ENCODE results near the gene SLC47A1. TPM values are rescaled to one million over a fixed set of nuclear protein-coding genes. Genes with fewer than 3 reads are reported as not detected.
"Not testable (repeated sequence)": the region's sequence is repeated elsewhere in the genome, so short reads cannot be mapped to it uniquely, and the experiment has no call there.

SLC47A1 gene, protein sequence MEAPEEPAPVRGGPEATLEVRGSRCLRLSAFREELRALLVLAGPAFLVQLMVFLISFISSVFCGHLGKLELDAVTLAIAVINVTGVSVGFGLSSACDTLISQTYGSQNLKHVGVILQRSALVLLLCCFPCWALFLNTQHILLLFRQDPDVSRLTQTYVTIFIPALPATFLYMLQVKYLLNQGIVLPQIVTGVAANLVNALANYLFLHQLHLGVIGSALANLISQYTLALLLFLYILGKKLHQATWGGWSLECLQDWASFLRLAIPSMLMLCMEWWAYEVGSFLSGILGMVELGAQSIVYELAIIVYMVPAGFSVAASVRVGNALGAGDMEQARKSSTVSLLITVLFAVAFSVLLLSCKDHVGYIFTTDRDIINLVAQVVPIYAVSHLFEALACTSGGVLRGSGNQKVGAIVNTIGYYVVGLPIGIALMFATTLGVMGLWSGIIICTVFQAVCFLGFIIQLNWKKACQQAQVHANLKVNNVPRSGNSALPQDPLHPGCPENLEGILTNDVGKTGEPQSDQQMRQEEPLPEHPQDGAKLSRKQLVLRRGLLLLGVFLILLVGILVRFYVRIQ
- 2.7 TPM for total RNA-seq

DNA sequence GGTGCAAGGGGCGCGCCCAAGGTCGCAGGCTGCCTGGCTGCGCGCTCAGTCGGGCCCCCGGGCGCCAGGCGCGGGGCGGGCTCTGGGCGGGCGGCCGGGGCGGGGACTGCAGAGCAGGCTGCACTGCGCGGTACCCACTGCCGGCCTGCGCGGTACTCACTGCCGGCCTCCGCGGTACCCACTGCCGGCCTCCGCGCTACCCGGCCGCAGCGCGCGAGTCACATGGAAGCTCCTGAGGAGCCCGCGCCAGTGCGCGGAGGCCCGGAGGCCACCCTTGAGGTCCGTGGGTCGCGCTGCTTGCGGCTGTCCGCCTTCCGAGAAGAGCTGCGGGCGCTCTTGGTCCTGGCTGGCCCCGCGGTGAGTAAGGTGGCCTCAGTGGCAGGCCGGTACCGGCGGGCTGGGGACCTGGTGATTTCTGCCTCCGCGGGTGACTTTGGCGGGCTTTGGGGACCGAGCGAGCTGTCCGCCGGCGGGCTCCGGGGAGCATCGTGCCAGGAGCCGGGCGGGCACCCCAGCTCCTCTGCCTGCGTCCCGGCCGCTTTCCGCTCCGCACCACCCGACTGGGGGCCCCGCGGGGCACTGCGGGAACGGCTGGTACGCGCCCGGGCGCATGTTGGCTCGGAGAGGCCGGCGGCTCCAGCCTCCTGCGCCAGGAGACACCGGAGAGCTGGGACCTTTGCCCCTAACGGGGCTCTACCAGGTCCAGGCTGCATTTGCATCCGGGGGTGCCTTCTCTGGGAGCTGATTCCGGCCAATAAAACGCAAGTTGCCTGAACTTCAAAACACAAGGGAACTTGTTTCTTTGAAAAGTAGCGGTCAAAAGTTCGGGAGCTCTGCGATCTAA is at the start of gene SLC47A1:
SLC47A1 (plus strand) TSS at position 137 of the 844 bp plus-strand sequence; CDS start at position 223, 86 bp downstream.
- peak; percentile 78 for ATAC-seq

DNA sequence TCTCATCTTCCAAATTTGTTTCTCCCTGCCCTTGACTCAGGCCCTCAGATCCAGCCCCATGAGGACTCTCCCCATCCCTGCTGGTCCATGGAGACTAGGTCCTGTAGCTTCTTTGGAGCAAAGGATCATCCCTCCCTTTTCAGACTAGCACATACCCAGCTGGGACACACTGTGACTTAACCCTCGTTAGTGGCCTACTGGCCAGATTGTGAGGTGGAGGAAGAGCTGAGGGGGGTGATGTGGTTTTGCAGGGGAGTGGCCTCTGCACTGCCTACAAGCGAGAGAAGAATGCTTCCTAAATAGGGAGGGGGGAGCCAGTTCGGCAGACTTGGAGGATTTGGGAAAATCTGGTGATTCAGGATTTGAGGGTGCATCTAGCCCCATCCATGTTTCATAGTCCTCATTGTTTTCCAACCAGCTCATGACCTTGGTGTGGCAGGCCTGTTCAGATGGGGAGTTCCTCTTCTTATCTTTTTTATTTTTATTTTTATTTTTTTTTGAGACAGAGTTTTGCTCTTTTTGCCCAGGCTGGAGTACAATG is 47.8 kb upstream of the SLC47A1 start:
- no peak for ATAC-seq

DNA sequence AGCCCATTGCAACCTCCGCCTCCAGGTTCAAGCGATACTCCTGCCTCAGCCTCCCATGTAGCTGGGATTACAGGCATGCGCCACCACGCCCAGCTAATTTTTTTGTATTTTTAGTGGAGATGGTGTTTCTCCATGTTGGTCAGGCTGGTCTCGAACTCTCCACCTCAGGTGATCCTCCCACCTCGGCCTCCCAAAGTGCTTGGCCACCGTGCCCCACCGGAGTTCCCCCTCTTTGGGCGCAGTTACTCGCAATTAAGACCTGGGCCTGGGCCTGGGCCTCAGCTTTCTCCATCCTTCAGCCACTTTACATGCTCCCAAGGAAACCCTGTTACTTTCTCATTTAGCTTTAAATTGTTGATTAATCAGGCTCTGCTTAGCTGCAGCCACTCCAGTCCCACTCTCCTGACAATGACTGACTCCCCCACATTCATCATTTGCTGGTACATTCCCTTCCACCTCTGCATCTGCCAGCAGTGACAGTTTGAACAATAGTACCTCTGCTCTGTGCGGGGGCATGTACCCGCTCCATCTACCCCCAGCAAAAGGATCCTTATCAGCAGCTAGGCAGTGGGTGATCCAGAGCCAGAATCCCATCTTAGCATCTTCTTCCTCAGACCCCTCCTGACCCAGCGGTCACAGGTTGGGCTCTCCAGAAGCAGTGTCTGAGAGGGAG is 47.2 kb upstream of the SLC47A1 start:
- no peak for ATAC-seq

DNA sequence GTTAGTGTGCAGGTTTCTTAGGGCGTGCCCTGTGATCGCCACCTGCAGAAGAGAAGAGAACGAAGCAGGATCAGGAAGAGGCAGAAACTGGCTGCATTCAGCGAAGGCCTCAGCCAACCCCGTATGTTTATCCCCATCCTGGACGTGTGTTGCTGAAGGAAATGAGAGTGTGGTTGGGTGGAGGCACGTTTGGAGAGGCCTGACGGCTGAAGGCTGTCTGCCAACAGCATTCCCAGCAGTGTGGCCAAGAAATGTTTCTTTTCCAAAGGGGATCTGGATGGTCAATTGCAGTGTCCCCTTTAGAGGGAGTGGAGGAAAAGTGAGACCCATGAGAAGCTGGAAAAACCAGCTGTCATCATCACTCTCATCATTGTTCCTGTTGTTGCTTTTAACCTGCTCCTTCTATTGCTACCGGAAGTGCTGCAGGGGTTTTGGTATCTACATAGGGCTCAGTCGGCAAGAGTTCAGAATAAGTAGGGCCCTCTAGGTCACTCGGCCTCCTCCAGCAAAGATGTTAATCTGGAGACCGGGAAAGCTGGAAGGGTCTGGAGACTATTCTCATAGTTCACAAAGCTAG is 46.5 kb upstream of the SLC47A1 start:
- peak; percentile 14 for ATAC-seq

DNA sequence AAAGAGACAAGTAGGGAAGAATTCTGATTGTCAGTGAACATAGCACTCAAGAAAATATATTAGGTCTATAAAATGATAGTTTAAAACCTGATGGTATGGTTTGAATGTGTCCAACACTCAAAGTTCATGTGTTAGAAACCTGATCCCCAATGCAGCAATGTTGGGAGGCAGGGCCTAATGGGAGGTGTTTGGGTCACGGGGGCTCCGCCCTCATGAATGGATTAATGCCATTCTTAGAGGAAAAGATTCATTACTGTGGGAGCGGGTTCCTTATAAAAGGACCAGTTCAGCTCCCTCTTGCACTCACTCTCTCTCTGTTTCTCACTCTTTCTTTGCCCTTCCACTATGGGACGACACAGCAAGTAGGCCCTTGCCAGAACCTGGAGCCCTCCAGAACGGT is 41.5 kb upstream of the SLC47A1 start:
- ATAC-seq = peak; percentile 49

DNA sequence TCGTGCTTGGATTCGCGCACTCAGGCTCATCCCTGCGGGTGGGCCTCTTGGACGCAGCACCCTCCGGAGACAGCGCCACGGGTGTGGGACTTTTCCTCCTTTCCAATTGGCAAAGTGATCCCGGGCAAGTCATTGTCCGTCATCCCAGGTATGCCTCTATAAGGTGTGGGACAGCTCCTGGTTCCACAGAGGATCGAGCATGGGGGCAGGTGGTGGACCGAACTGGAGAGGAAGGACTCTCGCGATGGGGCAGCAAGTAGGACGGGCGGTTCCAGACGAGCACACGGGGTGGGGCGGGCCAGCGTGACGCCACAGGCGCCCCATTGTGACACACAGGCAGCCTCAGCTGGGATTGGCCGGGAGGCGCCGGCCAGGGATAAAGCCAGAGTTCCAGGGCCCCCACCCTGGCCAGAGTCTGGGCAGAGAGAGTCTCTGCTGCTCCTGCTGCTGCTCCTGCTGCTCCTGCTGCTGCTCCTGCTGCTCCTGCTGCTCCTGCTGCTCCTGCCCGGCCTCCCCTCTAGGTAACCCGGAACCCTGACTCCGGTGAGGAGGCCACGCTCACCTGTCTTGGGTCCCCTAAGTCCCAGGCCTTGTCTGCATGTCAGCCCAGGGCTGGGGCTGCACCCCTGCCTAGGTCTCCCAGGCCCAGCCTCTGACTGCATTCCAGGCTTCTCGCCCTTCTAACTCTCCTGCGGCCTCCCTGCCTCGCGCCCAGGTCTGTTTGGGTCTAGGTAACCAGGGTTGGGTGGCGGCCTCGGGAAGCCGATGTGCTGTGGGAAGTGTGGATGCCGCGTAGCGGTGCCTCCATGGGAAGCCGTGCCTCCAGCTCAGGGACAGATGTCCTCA is 38.5 kb upstream of the SLC47A1 start:
- peak; percentile 24 for ATAC-seq

DNA sequence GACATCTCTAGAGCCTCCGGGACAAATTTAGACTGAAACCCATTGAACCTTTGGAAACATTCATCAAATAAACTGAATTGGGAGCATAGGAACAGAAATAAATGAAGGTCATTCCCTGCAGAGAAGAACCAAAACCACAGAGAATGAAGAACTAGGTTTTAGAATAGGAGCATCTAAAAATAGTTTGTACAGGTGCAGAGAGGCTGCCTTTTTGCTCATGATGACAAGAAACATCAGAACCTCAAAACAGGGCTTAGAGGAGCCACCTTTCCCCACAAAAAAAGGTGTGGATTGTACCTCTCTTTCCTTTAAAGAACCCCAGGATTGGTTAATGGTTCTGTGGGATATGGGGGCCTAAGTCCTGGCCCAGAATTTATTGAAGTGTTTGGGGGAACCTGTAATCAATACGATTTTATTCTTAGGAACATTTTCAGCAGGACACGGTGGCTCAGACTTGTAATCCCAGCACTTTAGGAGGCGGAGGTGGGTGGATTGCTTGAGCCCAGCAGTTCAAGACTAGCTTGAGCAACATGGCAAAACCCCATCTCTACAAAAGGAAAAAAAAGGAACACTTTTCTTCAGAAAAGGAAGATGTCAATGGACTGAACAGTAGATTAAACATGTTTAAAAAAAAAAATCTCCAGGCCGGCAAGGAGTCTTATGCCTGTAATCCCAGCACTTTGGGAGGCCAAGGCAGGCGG is 37.7 kb upstream of the SLC47A1 start:
- no peak for ATAC-seq

DNA sequence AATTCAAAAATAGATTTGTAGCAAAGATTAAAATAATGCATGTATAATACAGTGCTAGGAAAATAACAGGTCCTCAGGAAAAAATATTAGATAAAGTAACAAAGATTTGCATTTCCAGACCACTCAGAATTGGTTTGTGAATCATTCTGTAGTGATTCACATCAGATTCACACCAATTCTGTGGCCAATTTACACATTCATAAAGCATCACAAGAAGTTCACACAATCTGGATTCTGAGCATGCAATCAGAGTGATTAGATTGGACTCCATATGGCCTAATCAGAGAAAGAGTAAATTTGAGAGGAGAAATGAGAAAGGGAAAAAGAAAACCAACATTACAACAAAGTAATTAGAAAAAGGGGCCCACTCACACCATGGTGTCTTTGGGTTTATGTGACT is 36.0 kb upstream of the SLC47A1 start:
- no peak for ATAC-seq

DNA sequence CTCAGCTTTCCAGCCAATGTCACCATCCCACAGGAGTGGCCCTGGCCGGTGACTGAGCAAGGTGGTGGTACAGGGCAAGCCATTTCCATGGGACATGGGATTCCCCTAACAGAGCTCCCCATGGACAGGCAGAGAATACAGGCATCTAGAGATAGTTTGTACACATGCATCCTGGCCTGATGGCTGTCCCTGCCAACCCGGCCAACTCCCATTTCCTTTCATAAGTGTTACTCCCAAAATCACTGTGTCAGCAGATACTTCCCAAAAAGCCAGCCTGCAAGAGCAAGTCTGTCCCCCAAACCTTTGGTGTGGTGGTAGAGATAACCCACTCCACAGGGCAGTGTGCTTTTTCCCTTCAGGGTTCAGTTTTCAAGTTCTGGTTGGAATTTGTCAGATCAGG is 32.4 kb upstream of the SLC47A1 start:
- peak; percentile 36 for ATAC-seq

DNA sequence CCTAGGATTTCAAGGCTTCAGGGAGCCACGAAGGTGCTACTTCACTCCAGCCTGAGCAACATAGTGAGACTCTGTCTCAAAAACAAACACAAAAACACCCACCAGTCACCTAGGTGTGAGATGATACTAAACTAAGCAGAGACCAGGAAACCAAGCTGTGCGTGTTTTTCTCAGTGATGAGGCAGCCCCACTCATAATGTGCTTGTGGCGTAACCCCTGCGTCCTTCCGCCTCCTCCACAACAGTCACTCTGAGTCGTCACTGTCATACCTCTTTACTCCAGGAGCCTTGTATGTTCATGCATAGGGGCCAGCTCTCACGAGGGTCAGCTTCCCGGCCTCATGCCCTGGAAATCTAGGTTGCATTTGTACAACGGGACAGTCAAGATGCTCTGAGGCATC is 31.1 kb upstream of the SLC47A1 start:
- no peak for ATAC-seq

DNA sequence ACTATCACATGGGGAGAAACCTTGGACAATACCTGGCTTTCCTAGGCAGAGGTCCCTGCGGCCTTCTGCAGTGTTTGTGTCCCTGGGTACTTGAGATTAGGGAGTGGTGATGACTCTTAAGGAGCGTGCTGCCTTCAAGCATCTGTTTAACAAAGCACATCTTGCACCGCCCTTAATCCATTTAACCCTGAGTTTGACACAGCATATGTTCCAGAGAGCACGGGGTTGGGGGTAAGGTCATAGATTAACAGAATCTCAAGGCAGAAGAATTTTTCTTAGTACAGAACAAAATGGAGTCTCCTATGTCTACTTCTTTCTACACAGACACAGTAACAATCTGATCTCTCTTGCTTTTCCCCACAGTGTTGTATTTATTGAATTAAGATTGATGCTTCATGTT is 28.1 kb upstream of the SLC47A1 start:
- ATAC-seq = not testable (repeated sequence)

DNA sequence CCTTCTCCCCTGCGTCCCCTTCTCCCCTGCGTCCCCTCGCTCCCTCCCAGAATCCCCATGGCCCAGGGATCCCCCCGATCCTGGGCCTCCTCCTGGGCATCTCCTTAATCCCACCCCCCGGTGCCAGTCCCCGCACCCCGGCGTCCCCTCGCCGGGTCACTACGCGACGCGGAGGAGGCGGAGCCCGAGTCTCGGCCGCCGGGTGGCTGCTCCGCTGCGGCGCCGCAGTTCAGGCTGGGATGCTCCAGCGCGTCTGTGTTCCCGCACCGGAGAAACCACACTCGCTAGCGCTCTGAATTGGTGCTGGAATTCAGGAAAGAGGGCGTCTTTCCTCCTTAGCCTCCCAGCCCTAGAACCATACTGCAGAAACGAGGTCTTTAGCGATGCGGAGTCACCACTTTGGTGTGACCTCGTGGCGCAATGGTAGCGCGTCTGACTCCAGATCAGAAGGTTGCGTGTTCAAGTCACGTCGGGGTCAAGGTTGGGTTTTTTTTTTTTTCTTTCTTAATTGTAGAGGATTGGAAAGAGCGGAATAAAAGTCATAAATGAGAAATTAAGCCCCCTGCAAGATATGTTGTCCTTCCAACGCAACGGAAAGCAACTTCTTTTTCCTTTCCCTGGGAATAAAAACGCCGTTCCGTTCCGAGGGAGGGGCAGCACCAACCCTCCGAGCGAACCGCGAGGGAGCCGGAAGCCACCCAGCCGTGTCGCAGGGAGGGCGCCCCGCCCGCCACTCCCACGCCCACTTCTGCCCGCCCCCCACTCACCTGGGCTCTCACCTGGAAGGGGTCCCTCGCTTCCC is 25.7 kb upstream of the SLC47A1 start:
- peak; percentile 94 for ATAC-seq

DNA sequence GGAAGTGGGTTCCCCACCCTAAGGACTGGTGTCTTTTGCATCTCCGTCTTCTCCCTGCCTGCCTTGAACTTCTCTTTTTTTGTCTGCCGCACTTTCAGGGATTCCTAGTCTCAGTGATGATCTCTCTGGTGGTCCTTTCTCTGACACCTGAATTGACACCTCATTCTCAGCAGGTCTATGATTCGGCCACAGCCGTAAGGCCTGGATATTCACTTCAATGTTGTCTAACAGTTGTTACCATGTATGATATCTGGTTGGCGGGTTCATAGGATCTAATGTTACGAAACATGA is 25.1 kb upstream of the SLC47A1 start:
- no peak for ATAC-seq

DNA sequence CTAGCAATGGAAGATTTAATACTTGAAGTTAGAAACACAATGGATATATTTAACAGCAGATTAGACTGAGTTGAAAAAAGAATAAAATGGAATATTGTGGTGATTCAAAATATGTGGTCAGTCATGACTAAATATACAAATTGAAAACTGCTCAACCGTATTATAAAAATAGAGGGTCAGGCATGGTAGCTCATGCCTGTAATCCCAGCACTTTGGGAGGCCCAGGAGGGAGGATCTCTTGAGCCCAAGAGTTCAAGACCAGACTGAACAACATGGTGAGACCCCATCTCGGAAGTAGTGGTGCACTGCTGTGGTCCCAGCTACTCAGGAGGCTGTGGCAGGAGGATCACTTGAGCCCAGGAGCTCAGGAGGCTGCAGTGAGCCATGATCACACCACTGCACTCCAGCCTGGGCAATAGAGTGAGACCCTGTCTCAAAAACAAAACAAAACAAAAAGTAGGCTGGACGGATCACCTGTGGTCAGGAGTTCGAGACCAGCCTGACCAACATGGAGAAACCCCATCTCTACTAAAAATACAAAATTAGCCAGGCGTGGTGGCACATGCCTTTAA is 24.3 kb upstream of the SLC47A1 start:
- ATAC-seq = not testable (repeated sequence)

DNA sequence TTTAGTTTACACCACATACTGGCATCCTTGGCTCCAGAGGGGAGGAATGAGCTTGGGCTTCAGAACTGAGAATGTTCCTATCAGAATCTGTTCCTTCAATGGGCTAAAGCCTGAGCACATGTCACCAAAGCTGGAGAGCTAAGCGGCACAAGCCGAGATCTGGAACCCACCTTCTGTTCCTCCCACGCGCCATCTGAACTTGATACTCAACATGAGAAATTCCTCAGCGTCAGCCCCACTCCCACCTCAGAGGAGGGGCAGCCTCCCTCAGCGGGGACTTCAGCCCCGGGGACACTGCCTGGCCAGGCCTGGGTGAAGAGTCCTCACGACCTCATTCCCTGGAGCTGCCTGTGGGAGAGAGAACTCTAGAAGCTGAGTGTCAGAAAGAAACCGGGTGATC is 22.8 kb upstream of the SLC47A1 start:
- no peak for ATAC-seq

DNA sequence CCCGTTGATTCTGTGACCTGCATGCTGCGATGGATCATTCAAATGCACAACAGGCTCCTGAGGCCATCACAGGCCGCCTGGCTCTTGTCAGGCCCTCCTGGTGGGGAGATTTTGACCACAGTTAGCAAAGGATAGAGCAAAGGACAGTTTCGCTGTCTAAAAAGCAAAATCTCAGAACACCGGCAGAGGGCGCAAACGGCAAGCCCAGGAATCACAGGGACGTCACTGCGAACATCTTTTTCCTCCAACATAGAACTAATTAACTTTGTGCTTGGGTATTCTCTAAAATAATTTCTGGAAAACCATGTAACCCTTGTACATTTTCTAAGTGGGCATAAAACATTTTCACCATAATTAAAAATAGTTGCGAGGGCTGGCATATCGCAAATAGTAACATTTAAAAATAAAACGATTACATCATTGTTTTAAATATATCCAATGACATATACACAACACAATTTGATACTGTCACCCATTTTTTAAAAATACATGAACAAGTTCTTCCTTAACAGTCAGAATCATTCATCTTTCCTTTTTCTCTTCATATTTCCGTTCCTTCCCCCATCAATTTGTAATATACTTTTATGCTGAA is 19.7 kb upstream of the SLC47A1 start:
- peak; percentile 71 for ATAC-seq

DNA sequence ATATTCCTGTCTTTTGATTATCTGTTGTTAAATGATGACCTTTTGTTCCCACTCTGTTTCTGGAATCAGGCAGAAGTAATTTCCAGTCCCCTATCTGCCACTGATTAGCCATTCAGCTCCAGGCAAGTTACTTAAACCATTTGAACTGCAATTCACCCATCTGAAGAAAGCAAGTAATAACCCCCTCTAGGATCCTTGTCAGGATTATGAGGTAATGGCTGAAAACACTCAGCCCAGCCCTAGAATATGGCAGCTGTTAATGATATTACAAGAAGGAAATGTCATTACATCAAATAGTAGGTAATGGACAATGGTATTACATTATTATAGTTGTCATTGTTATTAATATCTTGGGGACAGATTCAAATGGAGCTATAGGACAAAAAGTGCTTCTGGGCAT is 16.0 kb upstream of the SLC47A1 start:
- ATAC-seq = no peak

DNA sequence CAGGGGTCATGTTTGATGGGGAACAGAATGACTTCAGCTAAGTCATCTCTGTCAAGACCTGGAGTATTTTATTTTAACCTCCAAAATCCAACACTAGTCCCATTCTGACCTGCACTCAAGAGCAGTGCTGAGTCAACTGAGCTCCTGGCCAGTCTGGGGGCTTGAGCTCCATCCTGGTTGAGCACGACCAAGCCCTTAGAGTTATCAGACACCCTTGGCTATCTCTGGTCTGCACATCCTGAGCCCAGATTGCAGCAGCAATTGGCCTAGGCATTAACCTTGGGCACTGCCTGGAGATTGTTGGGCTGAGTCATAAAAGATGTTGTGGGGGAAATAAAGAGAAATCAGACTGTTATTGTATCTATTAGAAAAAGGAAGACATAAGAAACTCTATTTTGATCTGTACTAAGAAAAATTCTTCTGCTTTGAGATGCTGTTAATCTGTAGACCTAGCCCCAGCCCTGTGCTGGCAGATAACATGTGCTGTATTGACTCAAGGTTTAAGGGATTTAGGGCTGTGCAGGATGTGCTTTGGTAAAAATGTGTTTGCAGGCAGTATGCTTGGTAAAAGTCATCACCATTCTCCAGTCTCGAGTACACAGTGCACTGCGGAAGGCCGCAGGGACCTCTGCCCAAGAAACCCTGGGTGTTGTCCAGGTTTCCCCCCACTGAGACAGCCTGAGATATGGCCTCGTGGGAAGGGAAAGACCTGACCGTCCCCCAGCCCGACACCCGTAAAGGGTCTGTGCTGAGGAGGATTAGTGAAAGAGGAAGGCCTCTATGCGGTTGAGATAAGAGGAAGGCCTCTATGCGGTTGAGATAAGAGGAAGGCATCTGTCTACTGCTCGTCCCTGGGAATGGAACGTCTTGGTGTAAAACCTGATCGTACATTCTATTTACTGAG is 14.0 kb upstream of the SLC47A1 start:
- ATAC-seq = not testable (repeated sequence)

All from esophagus mucosa (tissue), 1 donor.